LNCAP (cell line): Measurements from ENCODE around the gene HAGHL.

Experiments
- TF ChIP-seq, protein P1 (sequence below): fragments of 450-650 bp; IDR thresholded peaks from 2 replicates; pipeline ENCODE4 v1.5.1; 2017; ENCODE audit warnings: mild to moderate bottlenecking

Gene HAGHL

DNA sequence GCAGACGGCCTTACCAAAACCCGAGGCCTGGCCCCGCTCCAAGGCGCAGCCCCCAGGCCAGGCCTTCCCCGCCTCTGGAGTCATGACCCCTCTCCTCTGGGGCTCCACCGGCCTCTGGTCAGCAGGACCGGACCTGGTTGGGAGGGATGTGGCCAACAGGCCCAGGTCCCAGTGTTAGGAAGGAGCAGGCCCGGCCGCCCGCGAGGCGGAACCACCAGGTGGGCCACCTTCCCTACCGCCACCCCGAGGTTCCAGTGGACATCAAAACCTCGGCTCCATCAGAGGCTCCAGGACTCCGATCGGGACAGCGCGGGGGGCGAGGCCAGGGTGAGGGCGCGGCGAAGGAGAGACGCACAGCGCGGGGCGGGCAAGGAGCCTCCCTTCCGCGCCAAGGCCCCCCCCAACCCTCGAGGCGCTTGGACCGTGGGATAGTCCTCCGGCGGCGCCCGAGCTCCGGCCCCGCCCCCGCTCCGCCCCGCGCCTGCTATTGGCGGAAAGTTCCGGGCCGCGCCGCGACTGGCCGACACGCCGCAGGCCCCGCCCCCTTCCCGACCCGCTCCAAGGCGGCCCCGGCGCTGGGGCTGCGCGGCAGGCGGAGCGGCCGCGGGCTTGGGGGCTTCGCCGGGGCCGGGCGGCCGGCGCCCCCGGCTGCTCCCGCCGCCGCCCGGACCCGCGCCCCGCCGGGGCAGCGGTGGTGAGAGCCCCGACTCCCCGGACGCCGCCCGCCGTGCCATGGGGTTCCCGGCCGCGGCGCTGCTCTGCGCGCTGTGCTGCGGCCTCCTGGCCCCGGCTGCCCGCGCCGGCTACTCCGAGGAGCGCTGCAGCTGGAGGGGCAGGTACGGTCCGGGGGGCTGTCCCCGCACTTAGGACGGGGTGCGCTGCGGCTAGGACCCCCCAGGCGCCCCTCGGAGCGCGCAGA, 12.1 kb upstream of the HAGHL start, which contains the start of gene METRN:
METRN (plus strand) TSS at position 561 of the 919 bp plus-strand sequence; CDS start at position 733, 172 bp downstream.
- TF ChIP-seq, protein P1, sequence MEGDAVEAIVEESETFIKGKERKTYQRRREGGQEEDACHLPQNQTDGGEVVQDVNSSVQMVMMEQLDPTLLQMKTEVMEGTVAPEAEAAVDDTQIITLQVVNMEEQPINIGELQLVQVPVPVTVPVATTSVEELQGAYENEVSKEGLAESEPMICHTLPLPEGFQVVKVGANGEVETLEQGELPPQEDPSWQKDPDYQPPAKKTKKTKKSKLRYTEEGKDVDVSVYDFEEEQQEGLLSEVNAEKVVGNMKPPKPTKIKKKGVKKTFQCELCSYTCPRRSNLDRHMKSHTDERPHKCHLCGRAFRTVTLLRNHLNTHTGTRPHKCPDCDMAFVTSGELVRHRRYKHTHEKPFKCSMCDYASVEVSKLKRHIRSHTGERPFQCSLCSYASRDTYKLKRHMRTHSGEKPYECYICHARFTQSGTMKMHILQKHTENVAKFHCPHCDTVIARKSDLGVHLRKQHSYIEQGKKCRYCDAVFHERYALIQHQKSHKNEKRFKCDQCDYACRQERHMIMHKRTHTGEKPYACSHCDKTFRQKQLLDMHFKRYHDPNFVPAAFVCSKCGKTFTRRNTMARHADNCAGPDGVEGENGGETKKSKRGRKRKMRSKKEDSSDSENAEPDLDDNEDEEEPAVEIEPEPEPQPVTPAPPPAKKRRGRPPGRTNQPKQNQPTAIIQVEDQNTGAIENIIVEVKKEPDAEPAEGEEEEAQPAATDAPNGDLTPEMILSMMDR = no peak

DNA sequence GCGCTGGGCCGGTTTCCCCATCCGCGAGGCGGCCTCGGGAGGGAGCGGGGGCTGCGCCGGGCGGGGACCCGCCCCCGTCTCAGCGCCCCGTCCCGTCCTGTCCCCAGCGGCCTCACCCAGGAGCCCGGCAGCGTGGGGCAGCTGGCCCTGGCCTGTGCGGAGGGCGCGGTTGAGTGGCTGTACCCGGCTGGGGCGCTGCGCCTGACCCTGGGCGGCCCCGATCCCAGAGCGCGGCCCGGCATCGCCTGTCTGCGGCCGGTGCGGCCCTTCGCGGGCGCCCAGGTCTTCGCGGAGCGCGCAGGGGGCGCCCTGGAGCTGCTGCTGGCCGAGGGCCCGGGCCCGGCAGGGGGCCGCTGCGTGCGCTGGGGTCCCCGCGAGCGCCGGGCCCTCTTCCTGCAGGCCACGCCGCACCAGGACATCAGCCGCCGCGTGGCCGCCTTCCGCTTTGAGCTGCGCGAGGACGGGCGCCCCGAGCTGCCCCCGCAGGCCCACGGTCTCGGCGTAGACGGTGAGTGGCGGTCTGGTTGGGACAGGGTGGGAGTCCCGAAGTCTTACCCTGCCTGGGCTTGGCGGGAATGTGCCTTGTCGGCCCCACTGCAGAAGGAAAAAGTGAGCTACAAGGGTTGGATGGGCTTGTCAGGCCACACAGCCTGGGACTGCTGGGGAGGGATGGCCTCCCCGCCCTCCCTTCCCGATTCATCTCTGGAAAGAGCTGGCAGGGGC, 11.3 kb upstream of the HAGHL start:
- TF ChIP-seq, protein P1 = peak; percentile 50

DNA sequence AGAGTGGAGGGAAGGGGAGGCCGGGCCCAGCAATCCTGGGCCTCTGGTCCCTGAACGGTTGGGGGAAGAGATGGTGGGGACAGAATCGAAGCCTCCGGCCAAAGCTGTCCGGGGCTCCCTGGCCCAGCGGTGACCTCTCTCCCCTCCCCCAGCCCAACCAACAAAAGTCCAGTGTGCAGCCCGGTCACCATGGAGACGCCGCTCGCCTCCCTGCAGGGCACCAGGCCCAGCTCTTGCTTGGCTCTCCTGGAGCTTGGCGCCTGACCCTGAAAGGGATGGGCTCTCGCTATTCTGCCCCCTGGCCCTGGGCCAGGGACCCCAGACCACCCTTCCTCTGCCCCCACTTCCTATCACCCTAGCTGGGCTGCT, 10.7 kb upstream of the HAGHL start:
- TF ChIP-seq, protein P1 = no peak

DNA sequence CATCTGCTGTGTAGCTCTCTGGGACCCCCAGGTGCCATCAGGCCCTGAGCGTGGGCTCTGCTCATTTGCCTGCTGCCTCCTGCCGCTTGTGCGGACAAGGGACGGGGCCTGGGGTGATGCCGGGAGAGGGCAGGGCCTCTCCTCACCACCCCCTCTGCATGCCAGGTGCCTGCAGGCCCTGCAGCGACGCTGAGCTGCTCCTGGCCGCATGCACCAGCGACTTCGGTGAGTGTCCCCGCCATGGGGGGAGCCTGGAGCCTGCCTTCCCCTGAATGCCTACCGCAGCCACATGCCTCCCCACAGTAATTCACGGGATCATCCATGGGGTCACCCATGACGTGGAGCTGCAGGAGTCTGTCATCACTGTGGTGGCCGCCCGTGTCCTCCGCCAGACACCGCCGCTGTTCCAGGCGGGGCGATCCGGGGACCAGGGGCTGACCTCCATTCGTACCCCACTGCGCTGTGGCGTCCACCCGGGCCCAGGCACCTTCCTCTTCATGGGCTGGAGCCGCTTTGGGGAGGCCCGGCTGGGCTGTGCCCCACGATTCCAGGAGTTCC, 10.1 kb upstream of the HAGHL start:
- TF ChIP-seq, protein P1 = no peak

DNA sequence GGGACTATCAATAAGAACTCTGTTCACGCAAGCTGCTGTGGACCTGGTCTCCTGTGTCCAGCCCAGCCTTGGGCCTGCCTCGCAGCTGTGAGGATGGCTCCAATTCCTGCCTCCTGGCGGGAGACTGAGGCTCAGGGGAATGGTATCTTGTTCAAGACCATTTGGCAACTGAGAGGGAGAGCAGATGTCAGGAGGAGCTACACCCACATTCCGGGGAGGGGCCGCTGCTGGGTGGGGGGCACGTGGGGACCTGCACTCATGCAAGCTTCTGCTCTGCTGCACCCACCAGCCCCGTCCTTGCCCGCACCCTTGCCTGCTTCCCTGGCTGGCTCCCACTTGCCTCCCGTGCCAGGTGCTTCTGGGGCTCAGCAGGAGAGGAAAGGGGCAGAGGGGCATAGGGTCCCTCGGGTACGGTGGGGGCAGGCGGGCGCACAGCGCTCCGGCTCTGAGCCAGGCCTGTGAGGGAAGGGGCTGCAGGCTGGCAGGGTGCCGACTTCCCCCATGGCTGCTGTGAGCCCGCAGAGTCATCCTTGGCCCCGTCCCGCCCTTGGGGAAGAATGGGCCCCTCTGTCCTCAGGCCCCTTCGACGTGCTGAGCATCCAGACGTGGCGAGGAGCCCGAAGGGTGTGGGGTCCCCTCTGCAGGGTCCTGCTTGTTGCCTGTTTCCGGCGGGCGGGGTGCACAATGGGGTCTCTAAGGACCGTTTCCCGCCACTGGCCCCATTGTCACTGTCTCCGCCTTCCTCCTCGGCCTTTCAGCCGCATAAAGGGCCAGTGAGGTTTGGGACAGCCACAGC, 9.3 kb upstream of the HAGHL start:
- TF ChIP-seq, protein P1 = no peak

DNA sequence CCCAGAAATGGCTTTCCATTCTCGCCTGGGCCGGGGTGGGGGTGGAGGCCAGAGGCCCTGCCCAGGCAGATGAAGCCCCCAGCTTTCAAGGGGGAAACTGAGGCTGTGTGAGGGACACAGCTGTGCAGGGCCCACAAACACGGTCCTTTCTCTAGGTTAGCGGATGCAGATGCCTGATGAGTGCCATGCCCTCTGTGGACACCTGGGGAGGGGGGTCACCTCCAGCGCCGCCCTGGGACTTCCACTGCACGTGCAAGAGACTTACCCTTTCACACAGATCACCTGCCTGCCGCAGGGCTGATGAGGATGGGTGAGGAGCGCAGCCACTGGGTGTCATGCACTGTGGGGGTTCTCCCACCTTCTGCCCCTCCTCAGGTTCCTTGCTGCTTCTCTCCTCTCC, 8.5 kb upstream of the HAGHL start:
- TF ChIP-seq, protein P1 = no peak

DNA sequence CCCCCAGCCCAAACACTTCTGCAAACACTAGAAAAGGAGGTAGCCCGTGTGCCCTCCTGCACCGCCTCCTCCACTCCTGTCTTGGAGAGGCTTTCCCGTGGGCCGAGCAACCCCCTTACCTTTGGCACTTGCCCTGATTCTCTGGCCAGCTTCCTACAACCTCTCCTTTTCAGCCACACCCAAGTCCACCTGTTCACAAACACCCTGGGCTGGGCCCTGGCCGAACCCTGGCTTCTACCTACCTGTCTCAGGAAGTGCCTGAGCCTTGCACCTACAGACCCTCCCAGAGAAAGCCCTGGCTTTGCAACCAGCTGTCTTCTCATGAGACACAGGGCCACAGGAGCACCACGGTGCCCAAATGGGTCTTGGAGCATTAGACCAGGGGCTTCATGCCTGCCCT, 8.0 kb upstream of the HAGHL start:
- TF ChIP-seq, protein P1 = no peak
